B cell (primary cell): ENCODE results near the gene DNAL1. TPM values are rescaled to one million over a fixed set of nuclear protein-coding genes. Genes with fewer than 3 reads are reported as not detected.

ENCODE experiments used
- ATAC-seq: fragments of 200-7000 bp; cut with Tn5 transposase; one replicate; pipeline ENCODE4 v1.10.0; 2021; ENCODE audit warnings: low read depth, mild to moderate bottlenecking, moderate number of reproducible peaks, moderate library complexity
- CTCF ChIA-PET: fragments of 350-600 bp; sonication (Branson Sonifier 250); formaldehyde crosslinking; loops from one replicate; lab custom pipeline; 2021; ENCODE audit warnings: antibody characterized with exemption, inconsistent platforms; lab: Charles Lee
- POLR2A ChIA-PET: fragments of 350-600 bp; sonication (Branson Sonifier 250); formaldehyde crosslinking; loops from one replicate; lab custom pipeline; 2021; ENCODE audit warnings: antibody characterized with exemption; lab: Charles Lee
- DNase-seq: peaks from one replicate; pipeline ENCODE4 v3.0.0; 2013
- H2AFZ ChIP-seq: 2 replicates; pipeline ENCODE4 v1.6.1; 2012; ENCODE audit warnings: mild to moderate bottlenecking, low read depth, low read length; ENCODE audit not compliant: insufficient read depth, poor library complexity, severe bottlenecking
- H3K27ac ChIP-seq, 2 donors: 1 replicate in 1 of 2; 2 replicates in 1 of 2; pipeline ENCODE4 v1.5.1; 2012 to 2013; ENCODE audit warnings: low read length in 2 of 2, mild to moderate bottlenecking in 2 of 2, moderate library complexity in 1 of 2
- H3K27me3 ChIP-seq, 4 experiments: fragments of 200-600 bp in 1 of 4; sonication (generic) in 1 of 4; replicated peaks in 1 of 4; 1 replicate in 2 of 4; 2 replicates in 2 of 4; pipeline versions ENCODE4 v1.6.1 to v1.7.0; 2013 to 2016; ENCODE audit warnings: low read length in 3 of 4, mild to moderate bottlenecking in 2 of 4, mixed read lengths in 1 of 4, moderate library complexity in 1 of 4; ENCODE audit not compliant: insufficient read depth in 4 of 4, control insufficient read depth in 3 of 4; ENCODE audit errors: control extremely low read depth in 1 of 4
- H3K36me3 ChIP-seq, 2 experiments: replicated peaks in 1 of 2; 1 replicate in 1 of 2; 2 replicates in 1 of 2; pipeline versions ENCODE4 v1.6.1 to v1.7.1; 2013; ENCODE audit warnings: low read length in 1 of 2; ENCODE audit not compliant: insufficient read depth in 2 of 2, control insufficient read depth in 1 of 2; ENCODE audit errors: control extremely low read depth in 1 of 2, extremely low read depth in 1 of 2
- H3K4me1 ChIP-seq, 2 donors: fragments of 200-600 bp in 1 of 2; sonication (generic) in 1 of 2; 1 replicate in 1 of 2; 2 replicates in 1 of 2; pipeline versions ENCODE4 v1.5.1 to v1.6.1; 2013 to 2017; ENCODE audit warnings: low read length in 2 of 2; ENCODE audit not compliant: control insufficient read depth in 2 of 2, insufficient read depth in 2 of 2
- H3K4me2 ChIP-seq: replicated peaks from 2 replicates; pipeline ENCODE3; 2012; ENCODE audit warnings: mild to moderate bottlenecking, low read depth, low read length; ENCODE audit not compliant: poor library complexity, severe bottlenecking
- H3K4me3 ChIP-seq, 5 experiments: fragments of 200-600 bp in 1 of 5; sonication (generic) in 1 of 5; 1 replicate in 3 of 5; 2 replicates in 2 of 5; pipeline versions ENCODE4 v1.5.1 to v1.7.0; 2011 to 2016; ENCODE audit warnings: low read length in 4 of 5, mild to moderate bottlenecking in 4 of 5, low read depth in 2 of 5, control low read depth in 1 of 5, moderate library complexity in 1 of 5; ENCODE audit not compliant: insufficient read depth in 1 of 5; ENCODE audit errors: control extremely low read depth in 1 of 5, extremely low read depth in 1 of 5
- H3K79me2 ChIP-seq: fragments of 200-600 bp; sonication (generic); one replicate; pipeline ENCODE4 v1.6.0; 2016; ENCODE audit warnings: low read length; ENCODE audit not compliant: control insufficient read depth, insufficient read depth
- H3K9ac ChIP-seq: fragments of 200-600 bp; sonication (generic); 2 replicates; pipeline ENCODE4 v1.6.1; 2017; ENCODE audit warnings: mild to moderate bottlenecking, low read length, moderate library complexity
- H3K9me3 ChIP-seq, 3 donors: one replicate each; pipeline versions ENCODE4 v1.6.1 to v1.7.1; 2013; ENCODE audit warnings: low read length in 2 of 3; ENCODE audit not compliant: control insufficient read depth in 2 of 3, insufficient read depth in 1 of 3; ENCODE audit errors: control extremely low read depth in 1 of 3
- H4K20me1 ChIP-seq: 2 replicates; pipeline ENCODE4 v1.6.0; 2012; ENCODE audit warnings: mild to moderate bottlenecking, low read length; ENCODE audit not compliant: insufficient read depth, control insufficient read depth, poor library complexity, severe bottlenecking
- H3K27ac Mint-ChIP-seq: one replicate; pipeline ENCODE4 v1.8.0; 2021; ENCODE audit warnings: mixed read lengths
- H3K27me3 Mint-ChIP-seq: one replicate; pipeline ENCODE4 v1.8.0; 2021; ENCODE audit warnings: mixed read lengths
- H3K4me1 Mint-ChIP-seq: one replicate; pipeline ENCODE4 v1.8.0; 2021; ENCODE audit warnings: mixed read lengths
- H3K4me3 Mint-ChIP-seq: one replicate; pipeline ENCODE4 v1.8.0; 2021; ENCODE audit warnings: mixed read lengths
- H3K9me3 Mint-ChIP-seq: one replicate; pipeline ENCODE4 v1.8.0; 2022; ENCODE audit warnings: mixed read lengths; ENCODE audit not compliant: insufficient read depth
- CTCF ChIP-seq: fragments of 200-600 bp; IDR thresholded peaks from one replicate; pipeline ENCODE4 v1.8.0; 2022; ENCODE audit warnings: antibody characterized with exemption, mild to moderate bottlenecking
- WGBS: methylation state at CpG from one replicate; pipeline ENCODE4 v1.1.5; 2013; ENCODE audit warnings: missing lambda C conversion rate; ENCODE audit not compliant: insufficient coverage; 5-methylcytosine and 5-hydroxymethylcytosine counted together
- intact Hi-C: fragments of 100-400 bp; cut with micrococcal nuclease; formaldehyde crosslinking; loops from one replicate; pipeline ENCODE4 v1.10.0; 2022
- polyA plus RNA-seq: library from polyadenylated mRNA; depleted of rRNA; stranded (reverse); fragments of >200 nt; gene quantifications from 2 replicates; pipeline ENCODE4 v1.2.3, GENCODE V29; 2012
- total RNA-seq, 2 donors: library from RNA; stranded (reverse); fragments of 120-200 nt in 1 of 2; gene quantifications; 1 replicate in 1 of 2; 2 replicates in 1 of 2; pipeline versions ENCODE4 v1.2.3 to v1.2.4, GENCODE V29; 2013 to 2022

DNAL1 gene
- total and polyA plus RNA-seq, 2 donors (not counting 1 experiment from before 2014, with no cell fraction given): 2.0 to 10.7 TPM

- WGBS: 88% methylated on average over 1 of the region's 3 CpGs
- DNase-seq: peak; percentile 17
Measured at GRCh38 chr14:73717266-73717665, 72.5 kb downstream of the DNAL1 start.

More at GRCh38 chr14:73717266-73717665, 72.5 kb downstream of the DNAL1 start:
- peaks cover 21% of the 10 kb centered on the region for H4K20me1 ChIP-seq
- TF ChIP-seq CTCF: no peak
- intact Hi-C loops: no loop called here
- H3K9me3 ChIP-seq: no peaks in the 10 kb centered on the region
- Mint-ChIP-seq H3K27me3 (no peaks in the 10 kb centered on the region), H3K27ac (no peak overlapping the region), H3K4me3 (no peak overlapping the region), H3K9me3 (no peaks in the 10 kb centered on the region), H3K4me1 (peaks cover 17% of the 10 kb centered on the region)
- H3K4me2 ChIP-seq: no peak overlapping the region
- no peaks in the 10 kb centered on the region for H3K27me3 ChIP-seq
- H3K36me3 ChIP-seq: peaks cover 3 to 55% of the 10 kb centered on the region in 2 experiments
- H3K79me2 ChIP-seq: peaks cover 5% of the 10 kb centered on the region
- no peak for ATAC-seq
- no peak overlapping the region for H3K9ac ChIP-seq
- no peak overlapping the region for H3K27ac ChIP-seq
- H3K4me1 ChIP-seq: peaks cover 12 to 17% of the 10 kb centered on the region in 2 donors
- ChIA-PET CTCF (interaction anchor here (0.7 to 3.7 kb wide), 2 partner anchors 11 to 130 kb away, joined by 4 to 25 read pairs; no protein-coding TSS in a partner anchor), POLR2A (interaction anchor here (1.5 kb wide), 1 partner anchor 11 kb away, joined by 11 read pairs; no protein-coding TSS in a partner anchor)
- H2AFZ ChIP-seq: no peak overlapping the region
- no peak overlapping the region for H3K4me3 ChIP-seq
